ENCODE measurements around the gene ARIH2.

The ARIH2 gene

DNA sequence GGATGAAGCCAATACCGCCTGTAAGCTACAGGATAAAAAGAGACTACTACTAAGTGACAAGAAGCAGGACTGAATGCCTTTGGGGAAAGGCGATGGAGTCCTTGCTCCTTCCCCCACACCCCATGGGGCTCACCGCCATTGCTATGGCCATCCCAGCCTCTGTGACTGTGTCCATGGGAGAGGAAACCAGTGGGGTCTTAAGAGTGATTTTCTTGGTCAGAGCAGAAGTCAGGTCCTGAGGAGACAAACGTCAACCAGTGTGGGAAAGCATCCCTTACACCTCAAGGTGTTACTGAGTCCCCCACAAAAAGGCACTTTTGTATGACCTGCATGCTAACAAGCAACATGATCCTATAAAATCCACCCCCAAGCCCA lies 109.6 kb downstream of the ARIH2 start:
- no peak for DNase-seq (ENCODE audit: low read depth)
- peak overlapping the region; percentile 87 for H3K4me3 ChIP-seq (ENCODE audit: low read depth, low read length)
- TF ChIP-seq, protein P1, sequence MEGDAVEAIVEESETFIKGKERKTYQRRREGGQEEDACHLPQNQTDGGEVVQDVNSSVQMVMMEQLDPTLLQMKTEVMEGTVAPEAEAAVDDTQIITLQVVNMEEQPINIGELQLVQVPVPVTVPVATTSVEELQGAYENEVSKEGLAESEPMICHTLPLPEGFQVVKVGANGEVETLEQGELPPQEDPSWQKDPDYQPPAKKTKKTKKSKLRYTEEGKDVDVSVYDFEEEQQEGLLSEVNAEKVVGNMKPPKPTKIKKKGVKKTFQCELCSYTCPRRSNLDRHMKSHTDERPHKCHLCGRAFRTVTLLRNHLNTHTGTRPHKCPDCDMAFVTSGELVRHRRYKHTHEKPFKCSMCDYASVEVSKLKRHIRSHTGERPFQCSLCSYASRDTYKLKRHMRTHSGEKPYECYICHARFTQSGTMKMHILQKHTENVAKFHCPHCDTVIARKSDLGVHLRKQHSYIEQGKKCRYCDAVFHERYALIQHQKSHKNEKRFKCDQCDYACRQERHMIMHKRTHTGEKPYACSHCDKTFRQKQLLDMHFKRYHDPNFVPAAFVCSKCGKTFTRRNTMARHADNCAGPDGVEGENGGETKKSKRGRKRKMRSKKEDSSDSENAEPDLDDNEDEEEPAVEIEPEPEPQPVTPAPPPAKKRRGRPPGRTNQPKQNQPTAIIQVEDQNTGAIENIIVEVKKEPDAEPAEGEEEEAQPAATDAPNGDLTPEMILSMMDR (IDR thresholded peaks at IDR 0.05; ENCODE audit: low read depth, low read length, missing control alignments): no peak

DNA sequence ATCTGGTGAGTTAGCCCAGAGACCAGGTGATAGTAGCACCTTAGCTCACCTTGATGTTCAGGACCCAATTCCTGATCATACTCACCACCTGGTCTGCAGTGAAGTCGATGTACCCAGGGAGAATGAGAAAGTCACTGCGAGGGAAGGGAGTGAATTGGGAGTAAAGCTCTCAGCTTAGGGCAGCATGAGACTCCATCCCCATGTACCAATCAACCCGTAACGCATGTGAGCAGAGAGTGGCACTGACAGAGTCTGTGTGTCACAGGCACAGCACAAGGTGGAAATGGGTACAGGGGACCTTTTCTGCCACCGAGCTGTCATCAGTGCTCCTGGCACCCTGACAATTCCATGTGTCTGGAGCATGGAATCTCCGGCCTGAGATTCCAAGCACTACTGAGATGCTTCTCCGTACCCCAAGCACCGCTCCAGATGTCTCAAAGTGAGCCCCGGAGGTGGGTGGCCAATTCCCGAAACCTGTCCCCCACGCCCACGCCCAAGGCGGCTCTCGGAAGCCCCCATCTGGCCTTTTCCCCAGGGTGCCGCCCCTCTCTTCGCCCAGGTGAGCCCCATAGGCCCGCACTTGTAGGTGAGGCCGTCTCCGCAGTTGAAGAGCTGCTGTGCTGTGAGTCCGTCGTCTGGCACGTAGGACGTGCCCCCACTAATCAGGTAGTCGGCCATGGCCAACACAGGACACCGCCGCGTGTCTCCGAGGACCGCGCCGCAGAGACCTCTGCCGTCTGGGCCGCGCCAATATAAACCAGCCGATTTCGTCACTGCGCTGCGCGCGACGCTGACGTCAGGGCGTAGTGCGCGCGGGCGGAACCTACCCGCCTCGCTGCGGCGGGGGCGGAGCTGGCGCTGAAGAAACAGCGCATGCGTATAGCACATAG lies 110.3 kb downstream of the ARIH2 start, which contains the start of gene IMPDH2:
Gene IMPDH2, minus strand, starts transcription at position 726 of the 890 bp plus-strand sequence. Its CDS starts 48 bp downstream, at position 678.
- H3K4me3 ChIP-seq (ENCODE audit: low read depth, low read length): peak within 1 kb of the TSS; percentile 87
- TF ChIP-seq, protein P1 (IDR thresholded peaks at IDR 0.05; ENCODE audit: low read depth, low read length, missing control alignments): no peak
- DNase-seq (ENCODE audit: low read depth): peak; percentile 76

DNA sequence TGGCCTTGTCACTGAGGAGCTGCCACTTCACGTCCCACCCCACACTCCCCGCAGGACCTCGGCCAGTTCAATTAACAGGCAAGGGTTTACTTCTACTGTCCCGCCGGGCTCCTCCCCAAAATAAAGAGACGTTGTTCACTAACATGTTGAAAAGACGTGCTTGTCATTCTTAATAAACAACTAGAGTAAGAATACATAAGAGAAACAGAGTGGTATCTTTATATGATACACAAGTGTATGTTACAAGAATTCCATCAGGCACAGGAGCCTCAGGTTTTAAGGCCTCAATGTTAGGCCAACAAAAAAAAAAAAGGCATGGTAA lies 110.9 kb downstream of the ARIH2 start:
- no peak for DNase-seq (ENCODE audit: low read depth)
- peak overlapping the region; percentile 87; the same call in 1 of the 2 replicates for H3K4me3 ChIP-seq (ENCODE audit: low read depth, low read length)

DNA sequence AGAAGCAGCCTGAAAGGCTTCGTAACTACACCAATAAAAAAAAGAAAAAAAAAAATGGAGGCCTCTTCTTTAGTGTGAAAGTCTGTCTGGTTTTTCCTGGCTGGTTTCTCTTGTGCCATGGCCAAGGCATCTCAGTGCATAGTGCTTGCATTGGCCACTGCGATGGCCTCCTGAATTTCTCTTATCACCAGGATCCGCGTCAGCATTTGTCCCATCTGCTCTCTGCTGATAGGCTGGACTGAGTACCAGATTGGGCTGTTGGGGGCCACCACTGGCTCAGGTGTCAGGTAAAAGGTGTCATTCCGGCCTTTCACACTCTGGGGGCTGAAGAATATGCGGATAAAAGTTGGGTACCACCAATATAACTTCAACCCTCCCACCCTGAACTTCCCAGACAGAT lies 111.7 kb downstream of the ARIH2 start:
- TF ChIP-seq, protein P1 (IDR thresholded peaks at IDR 0.05; ENCODE audit: low read depth, low read length, missing control alignments): no peak
- H3K4me3 ChIP-seq (ENCODE audit: low read depth, low read length): no peak overlapping the region
- DNase-seq (ENCODE audit: low read depth): no peak

More for the DNA sequence above, 110.9 kb downstream of the ARIH2 start:
- TF ChIP-seq, protein P1 (IDR thresholded peaks at IDR 0.05; ENCODE audit: low read depth, low read length, missing control alignments): no peak

DNA sequence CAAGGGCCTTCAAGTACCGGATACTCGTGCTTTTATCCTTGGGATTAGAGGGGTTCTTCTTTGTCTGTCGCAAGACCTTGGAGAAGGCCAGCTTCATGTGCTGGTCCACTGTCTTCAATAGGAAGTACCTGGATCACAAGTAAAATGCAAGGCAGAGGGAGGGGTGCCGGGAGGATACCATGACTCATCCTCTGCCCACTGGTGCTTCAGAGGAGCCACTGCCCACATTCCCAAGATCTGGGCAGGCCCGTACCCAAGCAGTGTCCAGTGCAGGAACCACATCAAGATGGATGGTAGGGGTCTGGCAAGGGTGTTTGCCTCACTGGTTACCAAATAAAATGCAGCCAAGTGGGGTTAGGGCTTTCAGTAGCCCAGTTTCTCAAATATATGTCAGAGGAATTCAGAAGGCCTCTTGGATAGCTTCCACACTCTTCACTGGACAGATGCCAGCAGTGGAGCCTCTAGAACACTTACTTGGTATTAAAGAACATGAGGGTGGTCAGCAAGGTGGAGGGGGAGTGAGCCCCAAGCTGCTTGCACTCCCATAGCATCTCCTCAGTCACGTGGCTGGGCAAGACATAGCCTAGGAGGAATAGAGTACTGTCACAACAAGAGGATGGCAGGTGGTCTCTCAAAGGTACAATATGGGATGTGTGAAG lies 114.1 kb downstream of the ARIH2 start:
- H3K4me3 ChIP-seq (ENCODE audit: low read depth, low read length): no peak overlapping the region
- TF ChIP-seq, protein P1 (IDR thresholded peaks at IDR 0.05; ENCODE audit: low read depth, low read length, missing control alignments): no peak
- no peak for DNase-seq (ENCODE audit: low read depth)

DNA sequence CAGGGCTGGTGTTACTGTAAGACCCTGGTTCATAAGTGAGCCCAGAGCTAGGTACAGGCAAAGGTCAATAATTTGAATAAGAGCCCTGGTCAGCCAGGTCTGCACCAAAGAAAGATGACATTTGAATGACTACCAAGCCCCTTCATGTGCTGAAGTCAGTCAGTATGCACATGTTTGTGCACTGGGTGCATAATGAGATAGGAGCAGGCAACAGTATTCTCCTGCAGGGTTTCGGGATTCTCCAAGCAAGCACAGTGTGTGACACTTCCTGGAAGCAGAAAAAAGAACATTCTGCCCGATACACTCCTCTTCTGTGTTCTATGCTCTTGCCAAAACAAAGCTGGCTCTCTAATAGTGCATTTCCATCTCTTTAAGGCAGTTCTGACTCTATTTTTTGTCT lies 116.0 kb downstream of the ARIH2 start:
- DNase-seq (ENCODE audit: low read depth): no peak
- no peak overlapping the region for H3K4me3 ChIP-seq (ENCODE audit: low read depth, low read length)
- TF ChIP-seq, protein P1 (IDR thresholded peaks at IDR 0.05; ENCODE audit: low read depth, low read length, missing control alignments): no peak

Measured in GM12864 (cell line).